Stomach (tissue), 4 donors: ENCODE data around the gene STRIP1.

Experiments
- EP300 ChIP-seq: sonication (generic); formaldehyde crosslinking; IDR thresholded peaks from one replicate; pipeline ENCODE4 v1.6.1; 2017; ENCODE audit warnings: antibody characterized with exemption
- POLR2A ChIP-seq, 4 donors: fragments of 450-650 bp; IDR thresholded peaks; one replicate each; pipeline ENCODE4 v1.6.1; 2016; ENCODE audit warnings: antibody characterized with exemption in 4 of 4, control low read depth in 2 of 4, mild to moderate bottlenecking in 1 of 4, moderate library complexity in 1 of 4
- POLR2AphosphoS5 ChIP-seq, 3 donors: sonication (generic); formaldehyde crosslinking; IDR thresholded peaks; one replicate each; pipeline ENCODE4 v1.6.1; 2016; ENCODE audit warnings: antibody characterized with exemption in 3 of 3
- TF ChIP-seq, protein P1 (sequence below), 7 experiments: fragments of 450-650 bp in 4 of 7; fragments of 200-600 bp in 3 of 7; sonication (generic) in 3 of 7; IDR thresholded peaks; one replicate each; pipeline ENCODE4 v1.5.1; 2016 to 2019; ENCODE audit warnings: antibody characterized with exemption in 7 of 7, control low read depth in 2 of 7, mild to moderate bottlenecking in 1 of 7

DNA sequence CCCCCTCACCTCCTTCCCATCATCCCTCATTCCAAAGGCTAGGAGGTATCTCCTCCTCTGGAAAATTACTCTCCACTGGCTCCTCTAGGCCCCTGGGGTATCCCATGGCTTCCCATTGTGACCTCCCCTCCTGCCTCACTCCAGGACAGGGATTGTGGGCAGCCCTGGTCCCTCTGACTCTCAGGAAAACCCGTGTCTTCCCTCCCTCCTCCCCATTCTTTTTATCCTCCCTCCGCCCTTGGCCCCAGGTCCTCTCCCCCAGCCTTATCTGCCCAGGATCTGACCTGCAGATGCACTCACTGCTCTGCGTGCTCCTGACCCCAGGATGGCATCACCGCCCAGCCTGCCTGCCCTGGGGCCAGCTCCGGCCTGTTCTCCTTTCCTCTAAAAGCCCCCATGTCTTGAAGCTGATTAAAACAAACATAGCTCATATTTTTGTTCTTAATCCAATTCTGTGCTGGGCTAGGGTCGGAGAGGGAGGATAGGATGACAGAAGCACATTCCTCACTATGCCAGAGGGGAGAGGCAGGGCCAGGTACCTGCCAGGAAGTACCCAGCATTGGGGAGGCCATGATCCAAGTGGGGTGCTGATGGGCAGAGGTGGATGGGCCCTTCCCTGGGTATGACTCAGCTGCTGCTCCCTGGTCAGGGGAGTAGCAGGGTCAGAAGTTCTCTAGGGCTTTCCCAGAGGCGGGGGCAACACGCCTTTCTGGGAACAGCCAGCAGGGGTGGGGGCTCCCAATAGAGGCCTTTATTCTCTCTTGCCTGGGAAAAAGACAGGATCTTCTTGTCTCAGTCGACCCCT is 64.0 kb downstream of the STRIP1 start:
- TF ChIP-seq EP300 = no peak
- no peak for TF ChIP-seq POLR2AphosphoS5 (IDR thresholded peaks at IDR 0.05)
- TF ChIP-seq, protein P1, sequence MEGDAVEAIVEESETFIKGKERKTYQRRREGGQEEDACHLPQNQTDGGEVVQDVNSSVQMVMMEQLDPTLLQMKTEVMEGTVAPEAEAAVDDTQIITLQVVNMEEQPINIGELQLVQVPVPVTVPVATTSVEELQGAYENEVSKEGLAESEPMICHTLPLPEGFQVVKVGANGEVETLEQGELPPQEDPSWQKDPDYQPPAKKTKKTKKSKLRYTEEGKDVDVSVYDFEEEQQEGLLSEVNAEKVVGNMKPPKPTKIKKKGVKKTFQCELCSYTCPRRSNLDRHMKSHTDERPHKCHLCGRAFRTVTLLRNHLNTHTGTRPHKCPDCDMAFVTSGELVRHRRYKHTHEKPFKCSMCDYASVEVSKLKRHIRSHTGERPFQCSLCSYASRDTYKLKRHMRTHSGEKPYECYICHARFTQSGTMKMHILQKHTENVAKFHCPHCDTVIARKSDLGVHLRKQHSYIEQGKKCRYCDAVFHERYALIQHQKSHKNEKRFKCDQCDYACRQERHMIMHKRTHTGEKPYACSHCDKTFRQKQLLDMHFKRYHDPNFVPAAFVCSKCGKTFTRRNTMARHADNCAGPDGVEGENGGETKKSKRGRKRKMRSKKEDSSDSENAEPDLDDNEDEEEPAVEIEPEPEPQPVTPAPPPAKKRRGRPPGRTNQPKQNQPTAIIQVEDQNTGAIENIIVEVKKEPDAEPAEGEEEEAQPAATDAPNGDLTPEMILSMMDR (IDR thresholded peaks at IDR 0.05) = no peak
- no peak for TF ChIP-seq POLR2A (IDR thresholded peaks at IDR 0.05)
